ENCODE data around the gene MCC. TPM values are rescaled to one million over a fixed set of nuclear protein-coding genes. Genes with fewer than 3 reads are reported as not detected.

Gene MCC
- total RNA-seq, 2 donors from 2014 or later, result 7.5 to 9.9 TPM

- H3K4me1 ChIP-seq, result no peaks in the 10 kb centered on the region
- TF ChIP-seq CTCF (IDR thresholded peaks at IDR 0.05), result no peak
- no peak for TF ChIP-seq POLR2A (IDR thresholded peaks at IDR 0.05)
- no peaks in the 10 kb centered on the region for H3K9me3 ChIP-seq
- no peak overlapping the region for H3K27ac ChIP-seq
- H3K36me3 ChIP-seq (replicated peaks in 1 of 2; ENCODE audit: insufficient read depth in 1 of 2, low read depth in 2 of 2), result no peaks in the 10 kb centered on the region
- no peaks in the 10 kb centered on the region for H3K27me3 ChIP-seq
- ATAC-seq (no peak), DNase-seq (no peak)
- no peak overlapping the region for H3K4me3 ChIP-seq
- WGBS, 2 donors, result 18 to 23% methylated on average over 2 of the region's 2 CpGs
- intact Hi-C loops (cut with DNase I), result no loop called here
Observed at GRCh38 chr5:113450929-113451328, 37.3 kb downstream of the MCC start.

- Histone ChIP-seq H3K4me3 (no peak overlapping the region), H3K27me3 (no peaks in the 10 kb centered on the region), H3K9me3 (no peaks in the 10 kb centered on the region), H3K36me3 (replicated peaks in 1 of 2; ENCODE audit: insufficient read depth in 1 of 2, low read depth in 2 of 2) (no peaks in the 10 kb centered on the region), H3K4me1 (no peaks in the 10 kb centered on the region), H3K27ac (no peak overlapping the region)
- intact Hi-C loops (cut with DNase I), result no loop called here
- no peak for TF ChIP-seq POLR2A (IDR thresholded peaks at IDR 0.05)
- TF ChIP-seq CTCF (IDR thresholded peaks at IDR 0.05), result no peak
- ATAC-seq (no peak), DNase-seq (no peak)
- WGBS, 2 donors, result 81 to 89% methylated on average over 2 of the region's 2 CpGs
Observed at GRCh38 chr5:113450462-113450861, 37.8 kb downstream of the MCC start.

GRCh38 chr5:113448252-113448651 lies 40.0 kb downstream of the MCC start:
- no peaks in the 10 kb centered on the region for H3K4me1 ChIP-seq
- no peaks in the 10 kb centered on the region for H3K27me3 ChIP-seq
- no peak overlapping the region for H3K27ac ChIP-seq
- WGBS, 2 donors, result 22 to 28% methylated on average over 3 of the region's 3 CpGs
- no peak overlapping the region for H3K4me3 ChIP-seq
- no peak for DNase-seq
- no peak for ATAC-seq
- no peaks in the 10 kb centered on the region for H3K36me3 ChIP-seq (replicated peaks in 1 of 2; ENCODE audit: insufficient read depth in 1 of 2, low read depth in 2 of 2)
- TF ChIP-seq CTCF (IDR thresholded peaks at IDR 0.05) (no peak), POLR2A (IDR thresholded peaks at IDR 0.05) (no peak)
- no peaks in the 10 kb centered on the region for H3K9me3 ChIP-seq
- intact Hi-C loops (cut with DNase I), result no loop called here

- Histone ChIP-seq H3K27ac (no peak overlapping the region), H3K4me1 (no peaks in the 10 kb centered on the region), H3K4me3 (no peak overlapping the region), H3K27me3 (no peaks in the 10 kb centered on the region), H3K9me3 (no peaks in the 10 kb centered on the region), H3K36me3 (replicated peaks in 1 of 2; ENCODE audit: insufficient read depth in 1 of 2, low read depth in 2 of 2) (no peaks in the 10 kb centered on the region)
- DNase-seq (no peak), ATAC-seq (no peak)
- TF ChIP-seq POLR2A (IDR thresholded peaks at IDR 0.05) (no peak), CTCF (IDR thresholded peaks at IDR 0.05) (no peak)
- intact Hi-C loops (cut with DNase I), result no loop called here
- WGBS, 2 donors, result 84 to 85% methylated on average over 4 of the region's 4 CpGs
Observed at GRCh38 chr5:113447498-113448050, 40.7 kb downstream of the MCC start.

GRCh38 chr5:113446358-113446927 lies 41.8 kb downstream of the MCC start:
- intact Hi-C loops (cut with DNase I), result no loop called here
- H3K36me3 ChIP-seq (replicated peaks in 1 of 2; ENCODE audit: insufficient read depth in 1 of 2, low read depth in 2 of 2), result no peaks in the 10 kb centered on the region
- H3K27me3 ChIP-seq, result no peaks in the 10 kb centered on the region
- WGBS, 2 donors, result 63 to 77% methylated on average over 2 of the region's 2 CpGs
- H3K27ac ChIP-seq, result no peak overlapping the region
- ATAC-seq, result no peak
- TF ChIP-seq POLR2A (IDR thresholded peaks at IDR 0.05) (no peak), CTCF (IDR thresholded peaks at IDR 0.05) (no peak)
- no peaks in the 10 kb centered on the region for H3K9me3 ChIP-seq
- no peaks in the 10 kb centered on the region for H3K4me1 ChIP-seq
- H3K4me3 ChIP-seq, result no peak overlapping the region
- no peak for DNase-seq
